HG02938 (cell line): Measurements from ENCODE around the gene COX8C.
A peak's percentile ranks its signal among the peaks of the same experiment; 100 is the strongest.
"Not testable (repeated sequence)": the region's sequence is repeated elsewhere in the genome, so short reads cannot be mapped to it uniquely, and the experiment has no call there.

Experiments used
- ATAC-seq: cut with Tn5 transposase; IDR thresholded peaks from one replicate; pipeline ENCODE4 v1.9.1; 2021; ENCODE audit warnings: mild to moderate bottlenecking, moderate library complexity; ENCODE audit not compliant: unreplicated experiment

Gene COX8C

DNA sequence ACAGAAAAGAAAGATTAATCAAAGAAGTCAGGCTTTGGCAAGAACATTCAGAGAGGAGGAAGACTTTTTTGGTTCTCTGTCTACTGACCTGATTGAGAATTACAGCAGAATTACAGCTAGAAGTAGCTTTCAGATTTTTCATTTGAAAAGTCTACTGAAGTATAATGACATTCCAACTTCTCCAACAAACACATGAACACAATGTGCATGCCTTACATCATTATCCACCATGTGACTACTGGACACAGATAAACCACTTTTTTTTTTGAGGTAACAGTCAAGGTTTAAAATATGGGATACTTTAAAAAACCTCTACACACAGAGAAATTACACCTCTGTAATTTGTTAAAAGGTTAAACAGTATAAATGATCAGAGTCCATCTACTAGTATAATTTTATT is 26.5 kb upstream of the COX8C start:
- ATAC-seq, result no peak

DNA sequence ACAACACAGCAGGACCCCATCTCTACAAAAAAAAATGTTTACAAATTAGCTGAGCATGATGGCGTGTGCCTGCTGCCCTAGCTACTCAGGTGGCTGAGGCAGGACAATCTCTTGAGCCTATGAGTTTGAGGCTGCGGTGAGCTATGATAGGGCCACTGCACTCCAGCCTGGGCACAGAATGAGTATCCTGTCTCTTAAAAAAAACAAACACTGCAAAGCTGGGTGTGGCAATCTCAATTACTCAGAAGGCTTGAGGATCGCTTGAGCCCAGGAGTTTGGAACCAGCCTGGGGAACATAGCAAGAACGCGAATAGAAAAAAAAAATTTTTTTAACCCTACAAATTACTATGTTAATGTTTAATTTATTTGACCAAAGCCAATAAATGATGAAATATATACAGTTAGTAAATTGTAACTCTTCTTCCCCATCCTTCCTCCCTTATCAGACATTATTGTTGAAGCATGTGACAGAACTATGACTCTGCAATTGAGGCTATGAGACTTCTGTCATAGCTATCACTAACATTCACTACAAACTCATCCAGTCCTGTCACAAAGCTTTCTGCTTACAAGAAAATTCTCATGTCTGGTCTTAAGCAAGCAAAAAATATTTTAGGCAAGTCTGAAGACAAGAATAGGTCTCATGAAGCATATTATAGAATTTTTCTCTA is 23.9 kb upstream of the COX8C start:
- no peak for ATAC-seq

DNA sequence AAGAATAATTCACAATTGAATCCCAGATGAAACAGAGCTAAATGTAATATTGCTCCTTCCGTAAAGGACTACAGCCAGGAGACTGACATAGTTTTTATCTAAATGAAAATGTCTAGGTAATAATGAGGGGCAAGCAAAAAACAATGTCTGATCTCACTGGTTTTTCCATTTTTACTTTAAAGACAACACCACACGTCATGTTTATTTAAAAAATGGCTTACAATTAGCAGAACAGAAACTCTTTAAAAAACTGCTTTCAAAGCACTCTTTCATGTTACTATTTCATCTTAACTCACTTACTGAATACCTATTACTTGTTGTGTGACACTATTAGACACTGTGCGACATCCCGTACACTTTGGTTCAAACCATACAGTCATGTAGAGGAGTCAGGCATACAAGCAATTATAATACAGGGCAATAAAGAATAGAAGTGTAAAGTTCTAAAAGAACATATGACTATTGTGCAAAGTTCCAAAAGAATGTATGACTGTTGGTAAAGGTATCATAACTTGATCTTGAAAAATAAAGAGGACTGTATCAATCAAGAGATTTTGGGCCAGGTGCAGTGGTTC is 23.3 kb upstream of the COX8C start:
- ATAC-seq, result no peak

DNA sequence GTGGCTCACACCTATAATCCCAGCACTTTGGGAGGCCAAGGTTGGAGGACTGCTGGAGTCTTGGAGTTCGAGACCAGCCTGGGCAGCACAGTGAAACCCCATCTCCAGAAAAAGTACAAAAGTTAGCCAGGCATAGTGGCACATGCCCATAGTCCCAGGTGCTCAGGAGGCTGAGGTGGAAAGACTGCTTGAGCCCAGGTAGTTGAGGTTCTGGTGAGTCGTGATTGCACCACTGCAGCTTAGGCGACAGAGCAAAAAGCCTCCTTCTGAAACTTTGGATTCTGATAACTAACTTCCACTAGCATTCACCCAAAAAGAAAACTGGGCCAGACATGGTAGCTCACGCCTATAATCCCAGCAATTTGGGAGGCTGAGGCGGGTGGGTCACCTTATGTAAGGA is 20.8 kb upstream of the COX8C start:
- ATAC-seq, result no peak

DNA sequence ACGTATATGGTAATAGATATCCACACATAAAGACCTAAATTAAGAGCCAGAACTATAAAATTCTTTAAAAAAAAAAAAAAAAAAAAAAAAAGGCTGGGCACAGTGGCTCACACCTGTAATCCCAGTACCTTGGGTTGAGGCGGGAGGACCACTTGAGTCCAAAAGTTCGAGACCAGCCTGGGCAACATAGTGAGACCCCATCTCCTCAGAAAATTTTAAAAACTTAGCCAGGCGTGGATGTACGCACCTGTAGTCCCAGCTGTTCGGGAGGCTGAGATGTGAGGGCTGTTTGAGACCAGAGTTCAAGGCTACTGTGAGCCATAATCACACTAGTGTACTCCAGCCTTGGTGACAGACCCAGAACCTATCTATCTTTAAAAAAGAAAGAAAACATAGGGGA is 18.4 kb upstream of the COX8C start:
- no peak for ATAC-seq

DNA sequence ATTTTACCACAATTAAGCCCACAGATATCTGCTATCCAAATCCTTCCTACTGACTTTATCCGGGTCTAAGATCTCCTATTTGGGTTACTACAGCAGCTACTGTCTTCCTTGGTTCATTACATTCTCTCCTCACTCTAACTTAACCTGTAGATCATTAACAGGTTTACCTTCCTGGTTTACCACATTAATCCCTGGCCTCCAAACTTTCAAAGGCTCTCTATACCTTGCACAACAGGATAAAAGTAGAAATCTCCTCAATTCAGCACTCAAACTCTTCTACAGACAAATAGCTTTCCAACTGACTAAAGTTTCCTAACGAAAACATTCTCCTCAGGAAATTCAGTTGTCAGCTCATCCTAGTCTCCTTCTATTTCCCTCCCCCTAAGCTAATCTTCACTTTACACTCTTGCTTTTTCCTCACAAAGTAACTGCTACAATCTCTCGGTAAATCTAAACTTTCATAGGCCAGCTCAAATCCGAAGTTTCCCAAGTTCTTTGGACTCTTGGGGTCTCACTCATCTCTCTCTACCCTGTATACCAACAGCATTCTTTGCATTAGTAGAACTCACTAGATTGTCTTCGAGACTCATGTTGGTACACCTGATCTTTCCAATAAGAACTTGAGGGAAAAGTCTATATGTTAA is 16.9 kb upstream of the COX8C start:
- no peak for ATAC-seq

DNA sequence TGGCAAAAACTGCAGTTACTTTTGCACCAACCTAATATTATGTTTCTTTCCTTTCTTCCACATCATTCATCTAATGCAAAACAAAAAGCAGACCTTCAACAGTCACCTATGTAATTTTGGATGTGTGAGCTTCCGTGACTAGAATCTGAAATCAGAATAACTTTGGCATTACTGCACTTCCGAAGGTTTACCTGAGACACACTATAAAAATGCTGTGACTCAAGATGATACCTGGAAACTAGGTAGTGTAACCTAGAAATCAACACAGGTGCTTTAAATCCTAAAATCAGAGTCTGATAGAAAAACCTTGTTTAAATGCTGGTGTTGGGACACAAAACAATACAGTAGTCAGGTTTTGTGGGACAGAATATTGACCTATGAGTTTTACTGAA is 16.4 kb upstream of the COX8C start:
- ATAC-seq, result no peak

DNA sequence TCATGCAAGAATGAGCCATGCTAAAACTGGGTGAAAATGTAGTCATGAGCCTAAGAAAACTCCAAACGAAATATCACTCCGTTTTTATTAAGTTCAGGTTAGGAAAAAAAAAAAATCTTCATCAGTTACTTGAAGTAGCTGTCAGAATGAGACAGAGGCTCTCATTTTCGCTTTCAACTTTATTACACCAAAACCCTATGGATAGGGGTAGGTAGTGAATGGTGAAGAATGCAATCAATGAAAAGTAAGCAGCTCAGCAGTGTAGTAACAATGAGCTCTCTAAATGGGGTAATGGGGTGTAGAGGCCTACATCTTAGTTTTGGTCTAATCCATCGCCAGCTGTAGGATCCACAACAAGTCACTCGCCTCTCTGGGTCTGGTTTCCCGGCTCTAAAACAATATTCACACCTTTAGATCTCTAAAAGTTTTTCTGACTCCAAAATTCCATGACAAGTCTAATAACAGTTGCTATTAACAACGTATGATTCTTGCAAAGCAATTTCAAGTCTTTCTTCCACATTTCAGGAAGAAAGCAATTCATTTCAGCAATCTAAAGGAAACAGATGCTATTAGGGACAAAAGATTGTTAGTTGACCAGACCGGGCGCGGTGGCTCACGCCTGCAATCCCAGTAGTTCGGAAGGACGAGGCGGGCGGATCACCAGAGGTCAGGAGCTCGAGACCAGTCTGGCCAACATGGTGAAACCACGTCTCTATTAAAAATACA is 15.8 kb upstream of the COX8C start:
- ATAC-seq, result no peak

DNA sequence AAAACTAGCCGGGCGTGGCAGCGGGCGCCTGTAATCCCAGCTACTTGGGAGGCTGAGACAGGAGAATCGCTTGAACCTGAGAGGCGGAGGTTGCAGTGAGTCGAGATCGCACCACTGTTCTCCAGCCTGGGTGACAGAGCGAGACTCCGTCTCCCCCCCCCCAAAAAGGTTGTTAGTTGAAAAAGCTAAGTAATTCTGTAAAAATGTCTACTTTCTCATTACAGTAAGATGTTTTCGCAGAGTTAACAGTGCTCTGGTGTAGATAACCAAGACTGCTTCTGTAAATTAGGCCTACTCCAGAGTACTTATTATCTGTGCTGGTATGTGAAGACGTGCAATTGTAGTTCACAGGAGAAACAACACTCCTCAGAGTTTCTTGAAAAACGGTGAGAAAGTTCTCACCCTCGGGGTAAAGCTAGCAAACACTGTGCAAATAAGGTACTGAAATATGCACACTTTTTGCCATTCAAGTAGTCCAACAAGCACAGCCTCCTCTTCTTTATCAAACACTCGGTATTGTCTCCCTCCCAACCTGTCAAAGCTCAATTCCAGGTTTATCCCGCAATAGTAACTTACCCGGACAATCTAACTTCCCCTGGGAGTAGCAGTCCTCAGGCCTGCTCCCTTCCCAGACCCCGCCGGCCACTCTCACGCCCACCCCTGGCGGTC is 15.1 kb upstream of the COX8C start:
- no peak for ATAC-seq

DNA sequence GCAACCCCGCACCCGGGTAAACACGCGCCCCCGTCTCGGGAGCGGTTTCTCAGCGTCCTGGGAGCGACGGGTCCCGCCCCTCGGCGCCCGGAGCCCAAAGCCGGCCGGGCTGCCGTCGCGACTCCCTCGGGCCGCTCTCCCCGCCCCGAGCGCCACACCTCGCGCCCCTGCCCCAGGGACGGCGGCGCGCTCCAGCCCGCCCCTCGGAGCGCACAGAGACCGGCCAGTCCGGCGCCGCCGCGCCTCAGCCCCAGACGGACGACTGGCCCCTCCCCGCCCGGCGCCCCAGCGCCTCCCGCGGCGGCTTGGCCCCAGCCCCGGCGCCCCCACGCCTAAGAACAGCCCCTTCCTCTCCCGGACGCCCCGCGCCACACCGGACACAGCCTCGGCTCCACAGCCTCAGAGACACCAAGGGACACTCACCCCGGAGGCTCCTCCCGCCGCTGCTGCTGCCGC is 14.6 kb upstream of the COX8C start:
- peak; percentile 49 for ATAC-seq

DNA sequence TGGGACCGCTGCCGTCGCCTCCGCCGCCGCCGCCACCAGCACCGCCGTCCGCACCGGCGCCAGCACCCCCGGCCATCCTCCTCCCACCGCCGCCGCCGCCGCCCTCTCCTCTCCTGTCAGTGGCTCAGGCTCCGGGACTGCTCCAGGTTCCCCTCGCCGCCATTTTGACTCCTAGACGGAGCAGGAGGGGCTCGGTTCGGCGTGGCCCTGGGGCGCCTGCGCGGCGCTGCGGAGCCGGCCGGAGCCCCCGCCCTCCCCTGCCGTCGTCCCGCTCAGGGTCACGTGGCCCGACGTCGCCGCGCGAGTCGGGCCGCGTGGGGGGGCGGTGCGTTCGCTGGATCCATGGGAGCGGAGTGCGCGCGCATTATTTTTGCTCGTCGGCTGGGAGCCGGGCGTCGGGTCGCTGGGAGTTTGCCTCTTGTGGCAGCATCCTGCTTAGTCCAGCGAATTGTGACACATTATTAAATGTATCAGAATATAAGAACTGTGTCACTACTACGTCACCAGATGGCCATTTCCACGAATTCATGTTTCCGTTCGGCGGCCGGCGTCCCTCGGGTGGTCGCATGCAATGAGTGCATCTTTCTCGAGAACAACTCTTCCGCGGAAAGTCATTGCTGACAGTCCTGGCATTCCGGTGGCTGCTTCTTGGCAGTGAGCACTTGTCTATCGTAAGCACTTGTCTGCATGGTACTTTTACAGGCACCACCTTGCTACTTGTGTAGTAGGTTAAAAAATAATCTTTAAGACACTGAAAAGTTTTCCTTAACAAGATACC is 13.9 kb upstream of the COX8C start, which contains the start of gene BTBD7:
TSS of gene BTBD7 (minus strand) at position 184 of the 778 bp plus-strand sequence. CDS start 36,985 bp downstream, outside the sequence.
- ATAC-seq, result peak; percentile 73

DNA sequence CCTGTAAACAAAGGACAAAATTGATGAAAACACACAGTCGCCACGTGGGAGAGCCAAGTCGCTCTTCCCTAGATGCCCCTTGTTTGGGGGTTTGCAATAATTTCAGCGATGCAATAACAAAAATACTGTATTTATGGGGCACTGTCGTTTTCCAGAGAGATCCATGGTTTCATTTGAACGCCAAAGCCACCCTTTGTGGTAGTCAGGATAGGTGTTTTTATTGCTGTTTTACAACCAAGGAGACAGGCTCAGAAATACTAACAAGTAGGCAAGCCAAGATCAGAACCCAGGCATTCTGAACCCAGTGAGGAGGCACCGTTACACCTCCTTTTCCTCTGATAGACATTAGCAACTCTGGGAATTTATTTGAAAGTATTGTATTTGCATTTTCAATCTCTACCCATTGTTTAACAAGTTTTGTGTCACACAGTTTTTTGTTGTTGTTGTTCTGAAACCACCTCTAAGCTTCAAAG is 13.3 kb upstream of the COX8C start:
- ATAC-seq, result no peak

DNA sequence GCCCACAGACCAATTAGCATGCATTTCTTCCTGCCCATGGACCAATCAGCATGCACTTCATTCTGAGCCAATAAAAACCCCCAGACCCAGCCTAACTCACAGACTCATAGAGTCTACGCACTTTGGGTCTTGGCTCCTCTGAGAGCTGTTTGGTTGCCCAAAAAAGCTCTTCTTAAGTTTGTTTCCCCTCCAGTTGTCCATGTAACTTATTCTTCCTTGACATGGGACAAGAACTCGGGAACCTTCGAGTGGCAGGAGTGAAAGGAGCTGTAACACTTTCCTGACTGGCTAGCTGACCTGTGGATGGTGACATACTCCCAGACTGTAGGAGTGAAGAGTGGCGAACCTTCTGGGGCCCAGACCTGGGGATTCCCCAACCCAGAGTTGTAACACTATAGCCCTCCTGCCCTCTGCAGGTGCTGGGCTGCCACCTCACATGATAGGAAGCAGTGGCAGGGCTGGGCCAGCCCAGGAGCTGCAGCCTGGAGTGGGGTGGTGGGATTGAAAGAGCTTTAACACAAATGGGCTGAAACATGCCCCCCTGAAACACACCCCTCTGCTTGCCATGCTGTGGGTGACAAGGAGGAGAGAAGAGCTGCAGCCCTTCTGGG is 9.7 kb upstream of the COX8C start:
- no peak for ATAC-seq

DNA sequence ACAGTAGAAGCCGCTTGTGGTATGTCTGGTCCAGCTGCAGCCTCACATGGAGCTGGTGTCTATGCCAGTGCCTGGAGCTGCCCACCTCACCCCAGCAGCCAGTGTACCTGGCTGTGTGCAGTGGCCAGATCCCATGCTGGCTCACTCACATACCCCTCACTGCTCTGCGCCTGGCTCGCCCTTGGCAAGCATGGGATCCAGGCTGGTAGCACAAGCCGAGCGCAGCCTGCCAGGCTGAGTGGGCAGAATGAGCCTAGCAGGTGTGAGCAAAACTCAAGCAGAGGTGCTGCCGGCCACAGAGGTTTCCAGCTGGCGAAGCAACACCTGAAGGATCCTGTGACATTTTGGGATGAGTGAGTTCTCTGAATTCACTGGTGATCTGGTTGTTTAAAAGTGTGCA is 9.1 kb upstream of the COX8C start:
- ATAC-seq, result no peak

DNA sequence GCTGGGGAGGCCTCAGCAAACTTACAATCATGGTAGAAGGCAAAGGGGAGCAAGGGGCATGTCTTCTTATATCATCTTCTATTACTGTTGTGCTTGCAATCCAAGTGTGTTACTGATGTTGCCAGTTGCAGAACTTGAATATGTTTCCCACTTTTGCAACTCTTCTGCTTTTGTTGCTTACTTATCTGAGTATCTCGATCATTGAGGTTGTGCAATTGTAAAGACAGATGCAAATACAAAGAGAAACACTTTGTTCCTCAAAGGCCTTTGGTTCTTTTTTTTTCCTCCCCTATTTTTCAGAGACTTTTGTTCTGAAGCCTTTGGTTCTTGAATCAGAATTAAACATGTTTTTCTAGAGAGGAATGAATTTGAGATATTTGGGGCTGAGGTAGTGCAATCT is 3.7 kb upstream of the COX8C start:
- no peak for ATAC-seq

DNA sequence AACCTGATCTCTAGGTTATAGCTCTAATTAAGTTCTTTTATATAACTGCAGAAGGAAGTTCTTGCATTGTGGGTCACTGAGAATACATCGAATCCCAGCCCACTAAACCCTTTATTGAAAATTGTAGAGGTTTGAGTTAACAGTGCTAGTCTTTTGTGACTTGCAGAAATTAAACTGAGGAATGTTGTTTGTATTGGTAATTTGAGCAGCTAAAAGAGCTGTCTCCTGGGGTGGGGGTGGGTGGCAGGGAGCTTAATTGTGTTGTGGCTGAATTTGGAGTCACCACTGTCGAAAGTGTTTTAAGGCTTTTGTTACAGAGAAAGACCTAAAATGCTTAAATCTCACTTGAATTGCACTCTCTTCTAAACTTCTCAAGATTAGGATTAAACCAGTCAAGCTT is 3.2 kb upstream of the COX8C start:
- no peak for ATAC-seq

DNA sequence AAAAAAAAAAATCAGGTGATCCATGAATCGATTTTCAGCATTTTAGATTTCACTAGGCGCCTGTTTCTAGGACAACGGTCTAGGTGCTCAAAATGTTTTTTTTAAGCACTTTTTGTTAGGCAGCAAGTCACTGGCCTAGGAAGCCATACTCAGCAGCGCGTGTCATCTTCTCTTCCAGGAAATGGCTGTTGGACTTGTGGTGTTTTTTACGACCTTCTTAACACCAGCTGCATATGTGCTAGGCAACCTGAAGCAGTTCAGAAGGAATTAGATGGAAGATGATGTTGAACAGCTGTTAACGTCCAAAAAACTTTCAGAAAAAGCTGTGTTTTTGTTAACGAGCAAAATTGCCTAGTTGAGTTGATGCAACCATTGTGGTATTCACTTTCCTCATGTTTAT is 868 bp downstream of the COX8C start:
- no peak for ATAC-seq

DNA sequence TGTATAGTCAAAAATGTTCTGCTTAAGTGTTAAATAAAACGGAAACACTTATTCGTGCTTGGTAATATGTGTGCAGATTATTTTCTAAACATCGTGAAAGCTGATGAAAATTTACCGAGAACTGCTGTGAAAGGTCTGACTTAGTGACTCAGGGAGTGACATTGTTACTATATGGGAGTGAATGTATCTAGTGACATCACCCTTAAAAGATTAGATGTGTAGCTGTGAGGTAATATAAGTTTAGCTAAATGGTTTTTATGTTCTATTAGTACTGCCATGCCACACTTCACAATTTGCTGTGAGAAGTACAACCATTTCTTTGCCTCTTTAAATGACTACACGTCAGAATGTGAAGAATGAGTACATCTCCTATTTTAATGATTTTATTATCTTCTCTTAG is 1.3 kb downstream of the COX8C start:
- ATAC-seq, result no peak

DNA sequence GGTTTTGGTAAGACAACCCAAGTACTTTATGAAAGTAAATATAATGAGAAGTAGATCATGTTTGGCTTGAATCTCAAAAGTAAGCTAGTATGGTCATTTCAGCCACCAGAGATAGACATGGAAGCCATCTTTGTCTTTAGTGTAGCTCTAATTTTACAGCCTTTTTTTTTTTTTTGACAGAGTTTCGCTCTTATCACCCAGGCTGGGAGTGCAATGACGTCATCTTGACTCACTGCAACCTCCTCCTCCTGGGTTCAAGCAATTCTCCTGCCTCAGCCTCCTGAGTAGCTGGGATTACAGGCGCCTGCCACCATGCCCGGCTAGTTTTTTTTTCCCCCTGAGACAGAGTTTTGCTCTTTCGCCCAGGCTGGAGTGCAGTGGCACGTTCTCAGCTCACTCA is 7.9 kb downstream of the COX8C start:
- ATAC-seq, result not testable (repeated sequence)
